Stimulated activated CD4-positive, alpha-beta T cell treated with anti-CD3 and anti-CD28 coated beads, Interleukin-1b, Interleukin-23, amount 100 ng/mL, for 24 hours (primary cell): ENCODE data around the gene ITGB1BP1.
"Not testable (repeated sequence)": the region's sequence is repeated elsewhere in the genome, so short reads cannot be mapped to it uniquely, and the experiment has no call there.

Source experiments
- DNase-seq, 4 experiments: peaks; one replicate each; pipeline ENCODE4 v3.0.0-alpha.2; 2020; ENCODE audit warnings: low read depth in 4 of 4, low spot score in 1 of 4

The ITGB1BP1 gene

DNA sequence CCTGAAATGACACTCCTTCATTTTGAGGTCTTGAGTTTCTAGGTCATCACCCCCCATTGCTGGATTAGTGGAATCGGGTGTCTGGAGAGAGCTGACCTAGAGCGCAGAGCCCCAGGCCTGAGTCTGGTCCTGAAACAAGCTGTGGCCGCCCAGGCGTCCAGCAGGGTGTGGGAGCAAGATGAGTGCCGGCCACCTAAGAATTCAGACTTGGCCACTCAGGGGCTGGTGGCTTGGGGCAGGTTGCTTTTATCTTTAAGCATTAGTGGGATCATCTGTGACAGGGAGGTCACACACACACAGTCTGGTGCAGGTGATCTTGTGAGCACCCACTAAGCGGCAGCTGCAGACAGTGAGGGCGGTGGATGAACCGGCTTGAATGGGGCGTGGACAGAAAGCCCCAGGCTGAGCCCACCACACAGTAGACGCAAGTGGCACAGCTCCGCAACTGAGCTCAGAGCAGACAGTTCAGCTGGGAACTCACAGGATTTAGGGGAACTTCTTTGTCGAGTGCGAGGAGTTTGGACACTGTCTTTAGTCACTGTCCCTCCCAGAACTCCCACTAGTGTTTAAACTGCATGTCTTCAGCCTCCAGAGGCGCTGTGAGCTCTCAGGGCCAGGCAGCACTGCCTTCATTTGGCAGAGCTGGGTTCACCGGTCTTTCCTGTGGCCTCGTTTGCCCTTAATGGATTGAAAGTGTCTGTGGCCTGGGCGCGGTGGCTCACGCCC, 21.5 kb downstream of the ITGB1BP1 start:
- DNase-seq = no peak

DNA sequence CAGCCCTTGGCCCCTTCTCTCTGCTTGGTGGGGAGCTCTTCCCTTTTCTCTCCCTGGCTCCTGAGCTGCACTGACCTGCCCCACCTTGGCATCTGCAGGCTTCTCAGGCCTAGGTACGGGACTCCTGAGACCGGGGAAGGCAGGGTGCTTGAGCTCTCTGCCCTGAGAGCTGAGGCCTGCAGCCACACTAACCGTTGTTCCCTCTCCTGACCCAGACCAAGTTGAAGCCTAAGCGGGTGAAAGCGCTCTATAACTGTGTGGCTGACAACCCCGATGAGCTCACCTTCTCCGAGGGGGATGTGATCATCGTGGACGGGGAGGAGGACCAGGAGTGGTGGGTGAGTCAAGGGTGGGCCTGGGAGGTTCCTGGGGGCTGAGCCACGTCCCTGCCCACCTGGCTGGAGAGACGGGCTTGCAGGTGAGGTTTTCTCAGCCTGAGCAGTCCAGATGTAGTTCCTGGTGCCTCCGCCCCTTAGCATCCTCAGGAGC, 22.2 kb downstream of the ITGB1BP1 start:
- no peak for DNase-seq

GRCh38 chr2:9400268-9401058, 22.9 kb downstream of the ITGB1BP1 start:
- no peak for DNase-seq

GRCh38 chr2:9398881-9399780, 24.2 kb downstream of the ITGB1BP1 start:
- DNase-seq = no peak

DNA sequence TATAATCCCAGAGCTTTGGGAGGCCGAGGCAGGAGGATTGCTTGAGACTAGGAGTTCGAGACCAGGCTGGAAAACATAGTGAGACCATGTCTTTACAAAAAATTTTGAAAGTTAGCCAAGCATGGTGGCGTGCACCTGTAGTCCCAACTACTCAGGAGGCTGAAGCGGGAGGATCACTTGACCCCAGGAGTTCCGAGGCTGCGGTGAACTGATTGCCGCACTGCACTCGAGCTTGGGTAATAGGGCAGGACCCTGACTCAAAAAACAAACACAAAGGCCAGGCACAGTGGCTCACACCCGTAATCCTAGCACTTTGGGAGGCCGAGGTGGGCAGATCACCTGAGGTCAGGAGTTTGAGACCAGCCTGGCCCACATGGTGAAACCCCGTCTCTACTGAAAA, 25.1 kb downstream of the ITGB1BP1 start:
- not testable (repeated sequence) for DNase-seq

DNA sequence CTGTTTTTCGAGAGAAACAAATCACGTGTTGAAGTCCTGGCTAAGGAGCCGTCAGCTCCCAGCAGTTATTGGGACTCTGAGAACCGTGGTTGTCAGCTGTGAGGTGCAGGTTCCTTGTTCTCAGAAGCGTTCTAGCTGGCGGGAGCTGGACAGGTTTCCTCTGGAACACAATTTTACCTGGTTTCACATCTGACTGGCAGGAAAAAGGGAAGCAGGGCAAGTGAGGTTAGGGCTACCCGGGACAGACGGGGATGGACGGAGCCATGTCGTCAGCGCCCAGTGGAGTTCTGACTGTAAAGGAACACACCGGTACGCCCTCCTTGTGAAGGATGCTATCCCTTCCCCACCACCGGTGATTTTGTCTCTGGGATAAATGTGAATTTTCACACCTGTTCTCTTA, 26.1 kb downstream of the ITGB1BP1 start:
- DNase-seq = no peak

- no peak for DNase-seq
These were observed 28.5 kb downstream of the ITGB1BP1 start for GRCh38 chr2:9394816-9395215.

DNA sequence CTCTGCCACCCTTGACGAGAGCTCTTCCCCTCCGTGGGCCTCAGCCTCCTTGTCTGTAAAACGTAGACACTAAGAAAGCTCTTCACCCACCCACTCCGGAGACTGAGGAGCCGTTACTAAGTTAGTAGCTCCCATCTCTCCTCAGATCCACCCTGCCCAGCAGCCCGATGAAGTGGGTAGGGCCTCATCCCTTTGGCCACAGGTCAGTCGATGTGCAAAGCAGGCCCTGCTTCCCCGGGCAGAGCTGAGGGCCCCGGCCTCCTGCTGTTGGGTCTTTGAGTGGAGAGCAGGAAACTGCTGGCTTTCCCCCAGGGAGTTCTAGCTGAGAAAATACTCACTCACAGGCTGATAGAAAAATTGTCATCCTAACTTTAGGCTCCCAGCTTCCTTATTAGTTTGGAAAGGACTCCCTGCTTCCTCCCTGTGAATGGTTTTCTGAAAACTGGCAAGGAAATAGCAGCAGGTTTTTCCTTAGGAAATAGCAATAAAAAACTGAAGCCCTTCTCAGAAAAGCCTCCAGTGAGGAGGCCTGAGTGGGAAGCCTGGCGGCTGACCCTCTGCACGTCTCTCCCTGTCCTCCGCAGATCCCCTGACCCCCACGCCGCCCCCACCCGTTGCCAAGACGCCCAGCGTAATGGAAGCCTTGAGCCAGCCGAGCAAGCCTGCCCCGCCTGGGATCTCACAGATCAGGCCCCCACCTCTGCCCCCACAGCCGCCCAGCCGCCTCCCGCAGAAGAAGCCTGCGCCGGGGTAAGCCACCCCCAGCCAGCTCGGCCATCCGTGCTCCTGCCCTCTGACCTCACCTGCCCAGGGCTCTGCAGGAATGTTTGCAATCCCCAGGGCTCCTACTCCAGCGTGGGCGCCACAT, 30.2 kb downstream of the ITGB1BP1 start:
- no peak for DNase-seq

DNA sequence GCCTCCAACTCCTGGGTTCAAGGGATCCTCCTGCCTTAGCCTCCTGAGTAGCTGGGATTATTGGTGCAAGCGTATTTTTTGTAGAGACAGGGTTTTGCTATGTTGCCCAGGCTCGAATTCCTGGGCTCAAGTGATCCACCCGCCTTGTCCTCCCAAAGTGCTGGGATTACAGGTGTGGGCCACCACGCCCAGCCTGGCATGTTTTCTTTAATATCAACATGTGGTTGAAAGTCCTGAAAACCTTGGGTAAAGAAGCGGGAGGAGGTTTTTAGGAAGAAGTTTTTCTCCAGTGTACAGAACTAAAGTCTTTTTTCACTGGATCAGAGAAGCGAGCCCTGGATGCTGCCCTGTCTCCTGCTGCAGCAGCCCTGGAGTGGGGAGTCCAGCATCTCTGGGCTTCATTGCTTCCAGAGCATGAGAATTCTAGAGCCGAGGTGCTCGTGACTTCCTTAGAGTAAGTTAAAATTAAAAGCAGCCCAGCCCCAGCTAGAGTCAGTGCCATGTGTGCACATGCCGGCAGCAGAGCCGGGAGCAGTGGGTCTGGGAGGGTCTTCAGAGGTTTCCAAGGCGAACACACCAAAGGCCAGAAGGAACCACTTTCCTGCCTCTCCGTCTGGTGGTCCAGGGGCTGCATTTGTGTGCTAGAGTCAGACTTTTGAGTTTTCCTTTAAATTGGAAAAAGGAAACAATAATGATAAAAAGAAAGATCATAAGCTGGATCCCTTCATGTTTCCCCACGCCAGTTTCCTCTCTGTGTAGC, 31.2 kb downstream of the ITGB1BP1 start:
- no peak for DNase-seq

DNA sequence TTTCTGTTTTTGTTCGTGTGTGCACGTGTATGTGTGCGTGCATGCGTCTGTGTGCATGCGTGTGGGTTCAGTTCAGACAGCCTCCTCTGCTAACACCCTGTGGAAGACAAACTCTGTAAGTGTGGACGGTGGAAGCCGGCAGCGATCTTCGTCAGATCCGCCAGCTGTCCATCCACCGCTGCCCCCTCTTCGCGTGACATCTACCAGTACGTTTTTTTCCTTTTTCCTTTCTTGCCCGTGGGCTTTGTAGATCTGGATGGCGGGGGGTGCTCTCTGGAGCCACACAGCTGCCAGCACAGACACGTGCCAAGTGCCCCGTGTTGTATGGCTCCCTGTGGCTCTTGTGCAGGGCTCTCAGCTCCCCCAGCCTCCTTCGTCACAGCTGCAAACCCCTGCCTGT, 32.3 kb downstream of the ITGB1BP1 start:
- DNase-seq = no peak

- DNase-seq = no peak
These were observed 33.0 kb downstream of the ITGB1BP1 start for GRCh38 chr2:9390151-9390850.

GRCh38 chr2:9388950-9389911, 34.1 kb downstream of the ITGB1BP1 start:
- DNase-seq = no peak

GRCh38 chr2:9388199-9388681, 35.1 kb downstream of the ITGB1BP1 start:
- no peak for DNase-seq

DNA sequence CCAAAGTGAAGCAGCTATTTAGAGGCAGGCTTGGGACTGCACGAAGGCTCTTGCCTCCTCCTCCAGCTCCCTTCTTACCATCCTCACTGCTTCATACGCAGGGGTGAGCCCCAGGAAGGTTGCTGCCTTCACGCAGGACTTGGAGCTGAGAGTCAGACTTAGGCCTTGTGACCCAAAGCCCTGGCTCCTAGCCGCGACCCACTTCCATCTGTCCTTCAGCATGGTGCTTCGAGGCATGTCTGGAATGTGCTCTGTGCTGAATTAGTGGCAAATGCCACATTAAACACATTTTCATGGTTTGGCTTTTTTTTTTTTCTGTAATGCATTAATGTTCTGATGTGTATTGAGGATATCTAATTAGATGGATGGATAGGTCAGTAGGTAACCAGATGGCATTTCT, 37.5 kb downstream of the ITGB1BP1 start:
- no peak for DNase-seq

DNA sequence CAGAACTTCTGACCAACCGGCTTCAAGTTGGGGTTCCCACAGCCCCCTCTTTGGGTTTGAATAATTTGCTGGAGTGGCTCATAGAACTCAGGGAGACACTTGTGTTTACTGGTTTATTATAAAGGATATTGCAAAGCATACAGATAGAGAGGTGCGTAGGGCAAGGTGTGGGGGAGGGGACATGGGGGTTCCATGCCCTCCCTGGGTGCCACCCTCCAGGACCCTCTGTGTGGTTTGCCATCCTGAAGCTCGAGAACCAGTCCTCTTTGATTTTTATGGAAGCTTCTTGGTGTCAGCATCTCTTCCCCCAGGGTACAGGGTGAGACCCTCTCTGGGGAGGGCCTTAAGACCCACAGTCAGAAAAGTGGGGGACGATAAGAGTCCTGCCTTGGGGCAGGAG, 38.8 kb downstream of the ITGB1BP1 start:
- no peak for DNase-seq

- no peak for DNase-seq
These were observed 40.6 kb downstream of the ITGB1BP1 start for GRCh38 chr2:9382604-9383235.
